LNCaP clone FGC (cell line): Measurements from ENCODE around the gene SYCP2.
"Not testable (repeated sequence)": the region's sequence is repeated elsewhere in the genome, so short reads cannot be mapped to it uniquely, and the experiment has no call there.

Experiments
- DNase-seq: peaks from one replicate; pipeline ENCODE4 v3.0.0-alpha.2; 2011; ENCODE audit warnings: low read depth
- H3K4me3 ChIP-seq: 2 replicates; pipeline ENCODE4 v1.5.1; 2011; ENCODE audit warnings: mild to moderate bottlenecking, low read depth, low read length, control low read depth
- CTCF ChIP-seq: IDR thresholded peaks from 2 replicates; pipeline ENCODE4 v1.5.1; 2012; ENCODE audit warnings: mild to moderate bottlenecking; ENCODE audit not compliant: control insufficient read depth, insufficient read depth; ENCODE audit errors: extremely low read depth

The SYCP2 gene

GRCh38 chr20:59912609-59913008 is 20.8 kb downstream of the SYCP2 start:
- TF ChIP-seq CTCF = no peak
- DNase-seq = no peak
- no peak overlapping the region for H3K4me3 ChIP-seq

- H3K4me3 ChIP-seq = no peak overlapping the region
- no peak for DNase-seq
- no peak for TF ChIP-seq CTCF
Observed at GRCh38 chr20:59911041-59911440, 22.4 kb downstream of the SYCP2 start.

GRCh38 chr20:59908855-59909254 is 24.6 kb downstream of the SYCP2 start:
- no peak for TF ChIP-seq CTCF
- H3K4me3 ChIP-seq = no peak overlapping the region
- no peak for DNase-seq

GRCh38 chr20:59903621-59904020 is 29.8 kb downstream of the SYCP2 start:
- H3K4me3 ChIP-seq = no peak overlapping the region
- no peak for TF ChIP-seq CTCF
- DNase-seq = no peak

GRCh38 chr20:59902470-59902869 is 31.0 kb downstream of the SYCP2 start:
- no peak for TF ChIP-seq CTCF
- DNase-seq = no peak
- H3K4me3 ChIP-seq = no peak overlapping the region

GRCh38 chr20:59895908-59896307 is 37.5 kb downstream of the SYCP2 start:
- no peak overlapping the region for H3K4me3 ChIP-seq
- no peak for TF ChIP-seq CTCF

GRCh38 chr20:59891581-59891980 is 41.9 kb downstream of the SYCP2 start:
- TF ChIP-seq CTCF = no peak
- no peak overlapping the region for H3K4me3 ChIP-seq
- DNase-seq = no peak

More at GRCh38 chr20:59895908-59896307, 37.5 kb downstream of the SYCP2 start:
- no peak for DNase-seq

GRCh38 chr20:59890035-59890434 is 43.4 kb downstream of the SYCP2 start:
- not testable (repeated sequence) for H3K4me3 ChIP-seq, DNase-seq
